GM12878 (cell line): ENCODE results near the gene SNX7. TPM values are rescaled to one million over a fixed set of nuclear protein-coding genes. Genes with fewer than 3 reads are reported as not detected.

Experiments
- ATAC-seq: fragments of 200-7000 bp; cut with Tn5 transposase; 3 replicates; pipeline ENCODE4 v1.9.1; 2020; ENCODE audit warnings: mild to moderate bottlenecking, moderate library complexity
- BruUV-seq: library from RNA; stranded (reverse); fragments of 400-500 nt; replicated peaks from 2 replicates; lab custom pipeline; 2021; lab: Mats Ljungman, UMichigan
- CTCF ChIA-PET: fragments of 300-600 bp; sonication (Branson Sonifier 250); formaldehyde crosslinking; extraction: SDS; loops from one replicate; lab custom pipeline; 2021; ENCODE audit warnings: inconsistent platforms; lab: Yijun Ruan, JAX
- POLR2A ChIA-PET: fragments of 350-600 bp; formaldehyde crosslinking; extraction: SDS; loops from one replicate; lab custom pipeline; 2021; ENCODE audit warnings: inconsistent platforms; lab: Charles Lee
- RAD21 ChIA-PET: fragments of 300-600 bp; sonication (Branson Sonifier 250); formaldehyde crosslinking; loops from one replicate; lab custom pipeline; 2023; ENCODE audit warnings: antibody characterized with exemption; ENCODE audit not compliant: unreplicated experiment; lab: Charles Lee
- SMC1A ChIA-PET: fragments of 300-600 bp; sonication (Branson Sonifier 250); formaldehyde crosslinking; loops from one replicate; lab custom pipeline; 2023; ENCODE audit not compliant: unreplicated experiment, uncharacterized antibody; lab: Charles Lee
- DNase-seq: peaks from one replicate; pipeline ENCODE4 v3.0.0-alpha.2; 2011; ENCODE audit warnings: low read depth, low spot score
- FAIRE-seq: peaks from 3 replicates; lab custom pipeline; 2011; peaks lifted over from hg19 to GRCh38; lab: Jason Lieb, UNC
- H2AFZ ChIP-seq: 2 replicates; pipeline ENCODE4 v1.6.0; 2011; ENCODE audit warnings: low read depth, low read length, control low read depth; ENCODE audit not compliant: control insufficient read depth
- H3K27ac ChIP-seq: 2 replicates; pipeline ENCODE4 v1.5.1; 2011; ENCODE audit warnings: control low read depth; ENCODE audit not compliant: control insufficient read depth, insufficient read depth
- H3K27me3 ChIP-seq, 2 experiments: replicated peaks in 1 of 2; 2 replicates each; pipeline versions ENCODE4 v1.6.0 to v1.6.1; 2011; ENCODE audit warnings: low read length in 1 of 2; ENCODE audit not compliant: control insufficient read depth in 2 of 2, insufficient read depth in 2 of 2
- H3K36me3 ChIP-seq, 2 experiments: 2 replicates each; pipeline ENCODE4 v1.5.1; 2011; ENCODE audit warnings: low read length in 1 of 2; ENCODE audit not compliant: control insufficient read depth in 2 of 2, insufficient read depth in 2 of 2
- H3K4me1 ChIP-seq: 2 replicates; pipeline ENCODE4 v1.6.1; 2011; ENCODE audit warnings: mild to moderate bottlenecking, low read length, moderate library complexity, mixed read lengths; ENCODE audit not compliant: control insufficient read depth, insufficient read depth
- H3K4me2 ChIP-seq: 2 replicates; pipeline ENCODE4 v1.6.0; 2011; ENCODE audit warnings: control low read depth; ENCODE audit not compliant: control insufficient read depth, insufficient read depth
- H3K4me3 ChIP-seq: fragments of 200-600 bp; sonication (generic); 2 replicates; pipeline ENCODE4 v1.5.1; 2016
- H3K79me2 ChIP-seq: 2 replicates; pipeline ENCODE4 v1.6.0; 2011; ENCODE audit warnings: low read length; ENCODE audit not compliant: control insufficient read depth, insufficient read depth
- H3K9ac ChIP-seq: 2 replicates; pipeline ENCODE4 v1.8.0; 2011; ENCODE audit warnings: low read length, control low read depth, mixed read lengths; ENCODE audit not compliant: control insufficient read depth, insufficient read depth
- H3K9me3 ChIP-seq: replicated peaks from 3 replicates; pipeline ENCODE4 v1.5.1; 2011; ENCODE audit warnings: mild to moderate bottlenecking, low read length; ENCODE audit not compliant: control insufficient read depth, insufficient read depth
- H4K20me1 ChIP-seq: 2 replicates; pipeline ENCODE4 v1.6.0; 2011; ENCODE audit not compliant: control insufficient read depth, insufficient read depth
- BCL3 ChIP-seq: IDR thresholded peaks from 2 replicates; pipeline ENCODE4 v1.6.1; 2011; ENCODE audit warnings: borderline replicate concordance, low read depth, mild to moderate bottlenecking, moderate library complexity, low read length; ENCODE audit not compliant: insufficient read depth, poor library complexity, severe bottlenecking
- ETV6 ChIP-seq, 2 experiments: fragments of 450-650 bp in 1 of 2; IDR thresholded peaks in 1 of 2; conservative IDR thresholded peaks in 1 of 2; 2 replicates each; pipeline ENCODE4 v1.6.1; 2014; ENCODE audit warnings: antibody characterized with exemption in 1 of 2, borderline replicate concordance in 1 of 2, low read depth in 1 of 2, mild to moderate bottlenecking in 1 of 2, moderate library complexity in 1 of 2
- EZH2 ChIP-seq: IDR thresholded peaks from 2 replicates; pipeline ENCODE4 v1.6.1; 2012; ENCODE audit warnings: low read depth, mild to moderate bottlenecking, control low read depth, inconsistent platforms, low read length, borderline replicate concordance; ENCODE audit not compliant: control insufficient read depth
- PAX5 ChIP-seq: IDR thresholded peaks from 2 replicates; pipeline ENCODE4 v1.6.1; 2011; ENCODE audit warnings: low read depth, low read length, borderline replicate concordance
- SRF ChIP-seq, 2 experiments: IDR thresholded peaks; 2 replicates each; pipeline ENCODE4 v1.6.1; 2011; ENCODE audit warnings: low read depth in 2 of 2, low read length in 2 of 2, mild to moderate bottlenecking in 1 of 2, moderate library complexity in 1 of 2
- YBX1 ChIP-seq: fragments of 450-650 bp; IDR thresholded peaks from 2 replicates; pipeline ENCODE4 v1.6.1; 2016; ENCODE audit warnings: antibody characterized with exemption
- ZNF207 ChIP-seq: fragments of 450-650 bp; IDR thresholded peaks from 2 replicates; pipeline ENCODE4 v1.6.1; 2014; ENCODE audit warnings: antibody characterized with exemption, mild to moderate bottlenecking, borderline replicate concordance
- ZNF687 ChIP-seq: fragments of 450-650 bp; IDR thresholded peaks from 2 replicates; pipeline ENCODE4 v1.6.1; 2017; ENCODE audit warnings: mild to moderate bottlenecking, moderate library complexity
- ZZZ3 ChIP-seq: IDR thresholded peaks from 2 replicates; pipeline ENCODE4 v1.6.1; 2011; ENCODE audit warnings: low read depth; ENCODE audit not compliant: control insufficient read depth, insufficient read length
- WGBS: methylation state at CpG from one replicate; pipeline ENCODE4 v1.1.6; 2016; ENCODE audit warnings: low lambda C conversion rate; ENCODE audit not compliant: insufficient replicate concordance, insufficient coverage; ENCODE audit errors: missing lambda C conversion rate; 5-methylcytosine and 5-hydroxymethylcytosine counted together
- in situ Hi-C: fragments of 300-500 bp; cut with MboI; formaldehyde crosslinking; loops from 9 replicates; pipeline ENCODE4 v1.14.3; 2018; ENCODE audit warnings: mixed read lengths
- intact Hi-C: fragments of 100-400 bp; cut with micrococcal nuclease; formaldehyde crosslinking; loops from one replicate; pipeline ENCODE4 v1.14.2; 2022; ENCODE audit not compliant: unreplicated experiment
- polyA plus RNA-seq, 11 experiments: library from polyadenylated mRNA; depleted of rRNA in 4 of 11; unstranded in 6 of 11; stranded (reverse) in 5 of 11; fragments of >200 nt; fragmentation: Nextera tagmentation in 4 of 11; fragmentation: Illumina TruSeq in 1 of 11; extraction: Ambion mirVana in 4 of 11; extraction: Trizol in 1 of 11; gene quantifications; 1 replicate in 1 of 11; 2 replicates in 10 of 11; pipeline versions ENCODE4 v1.2.1 to v1.2.3, GENCODE V29; 2011 to 2016; ENCODE audit warnings: inconsistent platforms in 2 of 11, missing spikeins in 2 of 11, low read depth in 1 of 11
- total RNA-seq, 4 experiments: library from RNA; depleted of rRNA in 3 of 4; stranded (reverse); fragments of >200 nt in 3 of 4; fragmentation: Illumina TruSeq in 1 of 4; extraction: Trizol in 1 of 4; gene quantifications; 2 replicates each; pipeline versions ENCODE4 v1.2.1 to v1.2.3, GENCODE V29; 2013 to 2021

The SNX7 gene
- total and polyA plus RNA-seq, 10 of the 15 experiments (the other 5 are each of a cell fraction or from before 2014, with no cell fraction given) = 0.23 to 0.82 (median 0.34) TPM

- CTCF ChIA-PET = interaction anchor here (0.9 to 2.0 kb wide), 5 partner anchors 10 to 43 kb away, joined by 3 to 6 read pairs (median 4); no protein-coding TSS in a partner anchor
- no peak overlapping the region for H2AFZ ChIP-seq
- no peak overlapping the region for H3K27ac ChIP-seq
- H3K4me1 ChIP-seq = no peaks in the 10 kb centered on the region
- H3K4me2 ChIP-seq = no peak overlapping the region
- H3K9ac ChIP-seq = no peak overlapping the region
- no peaks in the 10 kb centered on the region for H4K20me1 ChIP-seq
- ATAC-seq (peak; percentile 31; the same call in 2 of the 3 replicates), FAIRE-seq (no peak), DNase-seq (no peak)
- no peak for TF ChIP-seq ETV6 (conservative IDR thresholded peaks at IDR 0.05 in 1 of 2, IDR thresholded peaks at IDR 0.05 in 1 of 2; ENCODE audit: borderline replicate concordance in 1 of 2, low read depth in 1 of 2)
- TF ChIP-seq EZH2 = no peak
- TF ChIP-seq SRF (IDR thresholded peaks at IDR 0.05; ENCODE audit: low read depth in 2 of 2, low read length in 2 of 2) = no peak
- no peaks in the 10 kb centered on the region for H3K9me3 ChIP-seq
- H3K79me2 ChIP-seq = no peaks in the 10 kb centered on the region
- no peaks in the 10 kb centered on the region for H3K36me3 ChIP-seq
- H3K4me3 ChIP-seq = no peak overlapping the region
- no TSS peak for BruUV-seq
- intact Hi-C loops = no loop called here
- POLR2A ChIA-PET = interaction anchor here (1.3 kb wide), 1 partner anchor 27 kb away, joined by 4 read pairs; no protein-coding TSS in a partner anchor
- SMC1A ChIA-PET = interaction anchor here (0.6 to 3.5 kb wide), 9 partner anchors 9 to 1853 kb away, joined by 3 to 10 read pairs (median 3); no protein-coding TSS in a partner anchor
- no peaks in the 10 kb centered on the region for H3K27me3 ChIP-seq
- 0% methylated on average over 4 of the region's 4 CpGs for WGBS
- in situ Hi-C loops = no loop called here
- RAD21 ChIA-PET = interaction anchor here (1.2 kb wide), 1 partner anchor 18 kb away, joined by 7 read pairs; no protein-coding TSS in a partner anchor
Observed at GRCh38 chr1:98706173-98706843, 44.8 kb downstream of the SNX7 start.

GRCh38 chr1:98707556-98707955, 46.0 kb downstream of the SNX7 start:
- ATAC-seq (no peak), DNase-seq (no peak), FAIRE-seq (no peak)
- Histone ChIP-seq H3K9me3 (no peaks in the 10 kb centered on the region), H4K20me1 (no peaks in the 10 kb centered on the region), H3K27me3 (no peaks in the 10 kb centered on the region), H3K4me3 (no peak overlapping the region), H3K27ac (no peak overlapping the region), H3K4me2 (no peak overlapping the region), H2AFZ (no peak overlapping the region), H3K9ac (no peak overlapping the region), H3K79me2 (no peaks in the 10 kb centered on the region), H3K36me3 (no peaks in the 10 kb centered on the region), H3K4me1 (no peaks in the 10 kb centered on the region)
- RAD21 ChIA-PET = interaction anchor here (1.2 kb wide), 1 partner anchor 12 kb away, joined by 3 read pairs; no protein-coding TSS in a partner anchor
- in situ Hi-C loops = no loop called here
- CTCF ChIA-PET = interaction anchor here (0.7 to 2.0 kb wide), 4 partner anchors 9 to 42 kb away, joined by 3 to 6 read pairs (median 4); no protein-coding TSS in a partner anchor
- intact Hi-C loops = no loop called here
- no TSS peak for BruUV-seq
- SMC1A ChIA-PET = interaction anchor here (1.1 to 3.5 kb wide), 3 partner anchors 8 to 31 kb away, joined by 3 to 9 read pairs (median 7); no protein-coding TSS in a partner anchor
- POLR2A ChIA-PET = interaction anchor here (1.3 kb wide), 1 partner anchor 26 kb away, joined by 4 read pairs; no protein-coding TSS in a partner anchor
- TF ChIP-seq EZH2 (no peak), BCL3 (no peak), PAX5 (no peak), YBX1 (no peak), ZZZ3 (no peak), ZNF207 (no peak), ZNF687 (no peak)
